CD4-positive, alpha-beta T cell (primary cell): ENCODE data around the gene MYL5. TPM values are rescaled to one million over a fixed set of nuclear protein-coding genes. Genes with fewer than 3 reads are reported as not detected.

Experiments
- ATAC-seq: fragments of 200-7000 bp; cut with Tn5 transposase; one replicate; pipeline ENCODE4 v1.10.0; 2022; ENCODE audit warnings: mild to moderate bottlenecking; ENCODE audit not compliant: poor library complexity
- CTCF ChIA-PET: fragments of 350-600 bp; sonication (Branson Sonifier 250); formaldehyde crosslinking; loops from one replicate; lab custom pipeline; 2021; ENCODE audit warnings: antibody characterized with exemption, inconsistent platforms; lab: Charles Lee
- POLR2A ChIA-PET: fragments of 350-600 bp; sonication (Branson Sonifier 250); formaldehyde crosslinking; loops from one replicate; lab custom pipeline; 2021; ENCODE audit warnings: antibody characterized with exemption, inconsistent platforms; lab: Charles Lee
- DNase-seq, 14 experiments: peaks; one replicate each; pipeline ENCODE4 v3.0.0-alpha.2; 2013 to 2020; ENCODE audit warnings: mixed read lengths in 2 of 14
- H3K27ac ChIP-seq, 2 donors: one replicate each; pipeline versions ENCODE4 v1.5.1 to v1.7.0; 2013; ENCODE audit warnings: low read length in 2 of 2, low read depth in 1 of 2, mild to moderate bottlenecking in 1 of 2
- H3K27me3 ChIP-seq, 2 experiments: 1 replicate in 1 of 2; 2 replicates in 1 of 2; pipeline versions ENCODE4 v1.6.1 to v1.7.0; 2013; ENCODE audit warnings: low read length in 2 of 2, control low read depth in 1 of 2, mild to moderate bottlenecking in 1 of 2, moderate library complexity in 1 of 2; ENCODE audit not compliant: insufficient read depth in 2 of 2, control insufficient read depth in 1 of 2
- H3K36me3 ChIP-seq: one replicate; pipeline ENCODE4 v1.6.1; 2013; ENCODE audit warnings: low read length, control low read depth; ENCODE audit not compliant: insufficient read depth
- H3K4me1 ChIP-seq: one replicate; pipeline ENCODE4 v1.6.1; 2013; ENCODE audit warnings: low read length, control low read depth; ENCODE audit not compliant: insufficient read depth
- H3K4me3 ChIP-seq: one replicate; pipeline ENCODE4 v1.5.1; 2013; ENCODE audit warnings: mild to moderate bottlenecking, low read length, moderate library complexity
- H3K9me3 ChIP-seq, 2 experiments: 1 replicate in 1 of 2; 2 replicates in 1 of 2; pipeline versions ENCODE4 v1.6.1 to v1.7.0; 2013; ENCODE audit warnings: low read length in 2 of 2, mild to moderate bottlenecking in 2 of 2, control low read depth in 1 of 2, moderate library complexity in 1 of 2; ENCODE audit not compliant: control insufficient read depth in 1 of 2, insufficient read depth in 1 of 2
- H3K27ac Mint-ChIP-seq: one replicate; pipeline ENCODE4 v1.8.0; 2020; ENCODE audit warnings: mixed read lengths
- H3K27me3 Mint-ChIP-seq: one replicate; pipeline ENCODE4 v1.8.0; 2021; ENCODE audit warnings: mixed read lengths
- H3K36me3 Mint-ChIP-seq: one replicate; pipeline ENCODE4 v1.8.0; 2021; ENCODE audit warnings: low read depth, mixed read lengths
- H3K4me1 Mint-ChIP-seq: one replicate; pipeline ENCODE4 v1.8.0; 2021; ENCODE audit warnings: low read depth, mixed read lengths
- H3K4me3 Mint-ChIP-seq: one replicate; pipeline ENCODE4 v1.8.0; 2020; ENCODE audit warnings: mild to moderate bottlenecking, mixed read lengths
- H3K9me3 Mint-ChIP-seq: one replicate; pipeline ENCODE4 v1.8.0; 2020; ENCODE audit warnings: mixed read lengths
- intact Hi-C, 2 experiments: fragments of 100-400 bp; cut with DNase I in 1 of 2; cut with micrococcal nuclease in 1 of 2; formaldehyde crosslinking; loops; one replicate each; pipeline versions ENCODE4 v1.15.1 to v1.9.0; 2023 to 2025; cut with DNase I, micrococcal nuclease
- total RNA-seq, 174 experiments: library from RNA in 2 of 174; stranded (reverse) in 2 of 174; gene quantifications; one replicate each; pipeline ENCODE4 v1.2.3 and lab custom pipeline; 2021 to 2026
- TF ChIP-seq, protein P1 (sequence below): fragments of 200-600 bp; IDR thresholded peaks from one replicate; pipeline ENCODE4 v1.8.0; 2022; ENCODE audit warnings: antibody characterized with exemption, mild to moderate bottlenecking

The MYL5 gene
- total RNA-seq, 2 experiments from 2014 or later, result 25.3 to 29.2 TPM

DNA sequence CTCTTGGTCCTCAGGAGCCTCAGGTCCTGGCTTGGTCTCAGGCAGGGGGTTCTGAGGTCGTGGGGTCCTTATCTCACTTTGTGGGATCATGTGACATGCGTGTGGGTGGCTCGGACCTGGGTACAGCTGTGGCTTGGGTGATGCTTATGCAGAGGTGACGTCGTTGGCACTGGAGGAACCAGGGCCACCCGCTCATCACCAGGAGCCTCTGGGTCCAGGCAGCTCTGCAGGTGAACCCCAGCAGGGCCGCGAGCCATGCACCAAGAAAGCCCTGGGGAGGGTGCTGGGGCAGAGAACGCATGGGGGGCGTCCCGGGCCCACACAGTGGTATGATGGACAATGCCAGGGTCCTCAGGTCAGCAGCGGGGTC, 9.0 kb upstream of the MYL5 start:
- Histone ChIP-seq H3K4me3 (no peak overlapping the region), H3K36me3 (peaks cover under 1% of the 10 kb centered on the region), H3K27me3 (no peaks in the 10 kb centered on the region), H3K27ac (no peak overlapping the region), H3K4me1 (peaks cover 22% of the 10 kb centered on the region), H3K9me3 (no peaks in the 10 kb centered on the region)
- ATAC-seq (no peak), DNase-seq (no peak)
- intact Hi-C loops, result no loop called here
- TF ChIP-seq, protein P1, sequence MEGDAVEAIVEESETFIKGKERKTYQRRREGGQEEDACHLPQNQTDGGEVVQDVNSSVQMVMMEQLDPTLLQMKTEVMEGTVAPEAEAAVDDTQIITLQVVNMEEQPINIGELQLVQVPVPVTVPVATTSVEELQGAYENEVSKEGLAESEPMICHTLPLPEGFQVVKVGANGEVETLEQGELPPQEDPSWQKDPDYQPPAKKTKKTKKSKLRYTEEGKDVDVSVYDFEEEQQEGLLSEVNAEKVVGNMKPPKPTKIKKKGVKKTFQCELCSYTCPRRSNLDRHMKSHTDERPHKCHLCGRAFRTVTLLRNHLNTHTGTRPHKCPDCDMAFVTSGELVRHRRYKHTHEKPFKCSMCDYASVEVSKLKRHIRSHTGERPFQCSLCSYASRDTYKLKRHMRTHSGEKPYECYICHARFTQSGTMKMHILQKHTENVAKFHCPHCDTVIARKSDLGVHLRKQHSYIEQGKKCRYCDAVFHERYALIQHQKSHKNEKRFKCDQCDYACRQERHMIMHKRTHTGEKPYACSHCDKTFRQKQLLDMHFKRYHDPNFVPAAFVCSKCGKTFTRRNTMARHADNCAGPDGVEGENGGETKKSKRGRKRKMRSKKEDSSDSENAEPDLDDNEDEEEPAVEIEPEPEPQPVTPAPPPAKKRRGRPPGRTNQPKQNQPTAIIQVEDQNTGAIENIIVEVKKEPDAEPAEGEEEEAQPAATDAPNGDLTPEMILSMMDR, result no peak
- Mint-ChIP-seq H3K4me1 (peaks cover 10% of the 10 kb centered on the region), H3K27ac (peak overlapping the region; percentile 80), H3K36me3 (peaks cover 9% of the 10 kb centered on the region), H3K9me3 (no peaks in the 10 kb centered on the region), H3K4me3 (peak overlapping the region; percentile 38), H3K27me3 (no peaks in the 10 kb centered on the region)
- ChIA-PET CTCF (no interaction called here), POLR2A (interaction anchor here (4.3 kb wide), 1 partner anchor 9 kb away, joined by 64 read pairs; the partner anchor contains the start of genes ATP5ME and MYL5)

DNA sequence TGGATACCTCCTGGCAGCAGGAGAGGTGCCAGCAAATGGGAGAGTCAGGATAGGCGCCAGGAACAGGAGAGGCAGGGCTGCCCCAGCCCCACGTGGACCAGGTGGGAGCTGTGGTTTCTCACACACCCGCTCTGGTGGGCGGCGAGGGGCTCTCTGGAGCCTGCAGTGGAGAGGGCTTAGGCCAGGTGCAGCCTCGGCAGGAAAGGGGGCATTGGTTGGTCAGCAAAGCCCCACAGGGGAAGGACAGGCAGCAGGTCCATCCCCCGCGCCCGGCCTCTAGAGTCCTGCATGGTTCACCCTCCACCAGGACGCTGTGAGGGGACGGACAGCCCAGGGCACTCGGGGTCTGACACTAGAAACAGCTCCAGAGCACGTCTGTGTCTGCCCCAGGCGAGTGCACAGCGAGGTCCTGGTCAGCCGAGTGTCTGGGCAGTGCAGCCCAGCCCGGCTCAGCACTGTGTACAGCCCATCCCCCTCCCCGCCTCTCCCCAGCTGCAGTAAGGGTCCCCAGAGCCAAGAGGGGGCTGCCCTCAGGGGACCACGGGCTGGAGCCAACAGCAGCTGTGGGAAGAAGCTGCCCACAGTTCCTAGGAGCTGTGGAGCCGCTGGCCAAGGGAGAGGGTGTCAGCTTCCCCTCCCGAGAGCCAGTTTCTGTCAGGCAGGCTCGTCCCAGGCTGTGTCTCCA, 8.4 kb upstream of the MYL5 start:
- Mint-ChIP-seq H3K4me3 (peak overlapping the region; percentile 38), H3K4me1 (peaks cover 10% of the 10 kb centered on the region), H3K36me3 (peaks cover 13% of the 10 kb centered on the region), H3K27me3 (no peaks in the 10 kb centered on the region), H3K27ac (no peak overlapping the region), H3K9me3 (no peaks in the 10 kb centered on the region)
- no peaks in the 10 kb centered on the region for H3K27me3 ChIP-seq
- ATAC-seq (no peak), DNase-seq (no peak)
- TF ChIP-seq, protein P1, result no peak
- H3K36me3 ChIP-seq, result peaks cover 6% of the 10 kb centered on the region
- POLR2A ChIA-PET, result interaction anchor here (4.3 kb wide), 1 partner anchor 8 kb away, joined by 64 read pairs; the partner anchor contains the start of genes ATP5ME and MYL5
- H3K9me3 ChIP-seq, result no peaks in the 10 kb centered on the region
- H3K4me3 ChIP-seq, result no peak overlapping the region
- H3K27ac ChIP-seq, result no peak overlapping the region
- CTCF ChIA-PET, result interaction anchor here (1.4 kb wide), 1 partner anchor 9 kb away, joined by 5 read pairs; the partner anchor contains the start of genes ATP5ME and MYL5
- H3K4me1 ChIP-seq, result peaks cover 22% of the 10 kb centered on the region
- intact Hi-C loops, result no loop called here

DNA sequence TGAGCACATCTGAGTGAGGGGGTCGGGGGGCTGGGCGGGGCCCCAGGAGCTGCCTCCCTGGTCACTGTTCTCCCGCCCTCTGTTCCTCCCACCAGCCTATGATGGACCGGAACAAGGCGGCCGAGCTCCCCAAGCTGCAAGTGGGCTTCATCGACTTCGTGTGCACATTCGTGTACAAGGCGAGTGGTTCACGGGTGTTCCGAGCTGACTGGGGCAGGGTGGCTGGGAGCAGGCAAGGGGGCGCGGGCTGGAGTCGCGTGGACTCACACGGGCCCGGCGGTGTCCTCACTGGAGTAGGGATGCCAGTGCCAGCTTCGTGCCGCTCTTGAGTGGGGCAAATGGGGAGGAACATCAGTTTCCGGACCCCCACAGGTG, 7.9 kb upstream of the MYL5 start:
- Histone ChIP-seq H3K4me3 (no peak overlapping the region), H3K27me3 (no peaks in the 10 kb centered on the region), H3K4me1 (peaks cover 22% of the 10 kb centered on the region), H3K9me3 (no peaks in the 10 kb centered on the region), H3K36me3 (peaks cover 10% of the 10 kb centered on the region), H3K27ac (no peak overlapping the region)
- DNase-seq (no peak), ATAC-seq (no peak)
- intact Hi-C loops, result no loop called here
- H3K36me3 Mint-ChIP-seq, result peaks cover 14% of the 10 kb centered on the region
- H3K4me1 Mint-ChIP-seq, result peaks cover 10% of the 10 kb centered on the region
- POLR2A ChIA-PET, result interaction anchor here (4.3 kb wide), 1 partner anchor 8 kb away, joined by 64 read pairs; the partner anchor contains the start of genes ATP5ME and MYL5
- no peaks in the 10 kb centered on the region for H3K27me3 Mint-ChIP-seq
- H3K9me3 Mint-ChIP-seq, result no peaks in the 10 kb centered on the region
- no peak overlapping the region for H3K27ac Mint-ChIP-seq
- TF ChIP-seq, protein P1, result no peak
- H3K4me3 Mint-ChIP-seq, result no peak overlapping the region
- CTCF ChIA-PET, result interaction anchor here (1.4 kb wide), 1 partner anchor 8 kb away, joined by 5 read pairs; the partner anchor contains the start of genes ATP5ME and MYL5
